EH (cell line): ENCODE results near the gene CNTNAP5.

Source experiments
- DNase-seq: peaks from one replicate; pipeline ENCODE4 v3.0.0-alpha.2; 2015; ENCODE audit warnings: low read depth

Gene CNTNAP5

GRCh38 chr2:124810132-124810531 lies 785.0 kb downstream of the CNTNAP5 start:
- peak; percentile 62 for DNase-seq

GRCh38 chr2:124814968-124815745 lies 790.1 kb downstream of the CNTNAP5 start:
- DNase-seq: no peak

GRCh38 chr2:124816007-124816406 lies 790.9 kb downstream of the CNTNAP5 start:
- no peak for DNase-seq

- DNase-seq: peak; percentile 18
Observed at GRCh38 chr2:124822516-124822915, 797.4 kb downstream of the CNTNAP5 start.

- DNase-seq: no peak
Observed at GRCh38 chr2:124824441-124824840, 799.4 kb downstream of the CNTNAP5 start.

- peak; percentile 1 for DNase-seq
Observed at GRCh38 chr2:124832521-124832920, 807.4 kb downstream of the CNTNAP5 start.

- no peak for DNase-seq
Observed at GRCh38 chr2:124834331-124834730, 809.2 kb downstream of the CNTNAP5 start.

GRCh38 chr2:124835331-124835730 lies 810.2 kb downstream of the CNTNAP5 start:
- no peak for DNase-seq

GRCh38 chr2:124836416-124836815 lies 811.3 kb downstream of the CNTNAP5 start:
- peak; percentile 95 for DNase-seq

- no peak for DNase-seq
Observed at GRCh38 chr2:124837496-124837895, 812.4 kb downstream of the CNTNAP5 start.

- no peak for DNase-seq
Observed at GRCh38 chr2:124838406-124838805, 813.3 kb downstream of the CNTNAP5 start.

- no peak for DNase-seq
Observed at GRCh38 chr2:124867247-124867646, 842.2 kb downstream of the CNTNAP5 start.

GRCh38 chr2:124874219-124874618 lies 849.1 kb downstream of the CNTNAP5 start:
- DNase-seq: peak; percentile 37

GRCh38 chr2:124874676-124875075 lies 849.6 kb downstream of the CNTNAP5 start:
- DNase-seq: no peak

- peak; percentile 14 for DNase-seq
Observed at GRCh38 chr2:124875627-124876244, 850.6 kb downstream of the CNTNAP5 start.

GRCh38 chr2:124877141-124877577 lies 852.1 kb downstream of the CNTNAP5 start:
- DNase-seq: peak; percentile 91

GRCh38 chr2:124879640-124880039 lies 854.6 kb downstream of the CNTNAP5 start:
- DNase-seq: no peak

- DNase-seq: no peak
Observed at GRCh38 chr2:124880995-124881394, 855.9 kb downstream of the CNTNAP5 start.

- no peak for DNase-seq
Observed at GRCh38 chr2:124882423-124882822, 857.3 kb downstream of the CNTNAP5 start.

- no peak for DNase-seq
Observed at GRCh38 chr2:124883595-124883994, 858.5 kb downstream of the CNTNAP5 start.

- peak; percentile 73 for DNase-seq
Observed at GRCh38 chr2:124884315-124884714, 859.2 kb downstream of the CNTNAP5 start.

- DNase-seq: no peak
Observed at GRCh38 chr2:124886216-124886615, 861.1 kb downstream of the CNTNAP5 start.

GRCh38 chr2:124887466-124887865 lies 862.4 kb downstream of the CNTNAP5 start:
- DNase-seq: no peak

GRCh38 chr2:124888431-124888830 lies 863.3 kb downstream of the CNTNAP5 start:
- DNase-seq: peak; percentile 77
